ENCODE measurements around the gene BCAS3. TPM values are rescaled to one million over a fixed set of nuclear protein-coding genes. Genes with fewer than 3 reads are reported as not detected.

BCAS3 gene
- polyA plus RNA-seq, 1 donor from 2014 or later: 21.6 TPM

DNA sequence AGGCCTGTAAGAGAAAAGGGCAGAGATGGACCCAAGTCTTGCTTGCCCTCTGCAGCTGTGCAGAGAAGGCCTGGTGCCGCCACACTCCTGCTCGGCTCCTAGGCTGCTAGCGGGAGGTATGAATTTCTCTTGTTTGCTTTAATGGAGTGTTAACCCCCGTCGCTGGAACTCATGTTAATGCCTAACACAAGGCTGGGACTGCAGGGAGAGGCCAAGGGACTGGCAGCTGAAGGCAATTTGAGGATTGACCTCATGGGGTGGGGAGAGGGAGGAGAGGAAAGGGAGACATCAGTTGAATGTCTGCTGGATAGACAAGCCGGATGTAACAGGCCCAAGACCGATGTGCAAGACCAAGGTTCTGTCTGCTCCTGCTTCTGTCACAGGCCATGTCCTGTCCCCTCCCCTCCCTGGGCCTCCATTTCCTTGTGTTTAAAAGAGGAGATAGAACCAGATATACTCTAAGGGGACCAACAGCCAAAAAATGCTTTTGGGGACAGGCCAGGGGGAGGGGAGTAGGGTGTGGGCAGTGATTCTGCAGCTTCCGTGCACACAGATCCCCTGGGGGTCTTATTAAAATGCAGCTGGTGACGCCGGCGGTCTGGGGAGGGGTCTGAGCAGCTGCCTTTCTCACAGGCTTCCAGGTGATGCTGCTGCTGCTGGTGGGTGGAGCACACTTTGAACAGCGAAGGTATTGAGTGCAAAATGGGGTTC lies 675.3 kb downstream of the BCAS3 start:
- H3K4me2 ChIP-seq (ENCODE audit: low read length): no peak overlapping the region

DNA sequence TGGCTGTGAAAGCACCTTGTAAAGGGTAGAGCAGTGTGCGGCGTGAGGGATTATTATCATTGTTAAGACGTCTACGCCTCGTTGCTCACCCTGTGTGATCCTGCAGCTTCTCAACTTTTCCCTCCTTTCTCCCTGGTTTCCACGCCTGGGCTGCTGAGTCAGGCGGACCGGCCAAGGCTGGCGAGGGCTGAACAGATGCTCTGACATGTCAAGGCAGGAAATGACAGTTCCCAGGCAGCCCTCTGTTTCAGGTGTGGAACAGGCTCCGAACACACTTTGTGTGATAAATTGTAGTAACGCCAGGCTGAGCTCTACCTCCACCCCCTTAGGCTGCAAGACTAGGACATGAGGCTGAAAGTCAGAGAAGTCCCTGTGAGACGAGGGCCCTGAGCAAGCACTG lies 676.0 kb downstream of the BCAS3 start:
- Histone ChIP-seq H3K9me2 (ENCODE audit: insufficient read depth, low read length) (no peaks in the 10 kb centered on the region), H3K27me3 (ENCODE audit: insufficient read depth, low read depth, low read length) (no peaks in the 10 kb centered on the region)
- TF ChIP-seq EP300 (conservative IDR thresholded peaks at IDR 0.05; ENCODE audit: poor library complexity, severe bottlenecking) (no peak), EZH2 (IDR thresholded peaks at IDR 0.05; ENCODE audit: borderline replicate concordance, insufficient read depth, low read length, poor library complexity, severe bottlenecking) (no peak), SMC3 (conservative IDR thresholded peaks at IDR 0.05; ENCODE audit: poor library complexity) (no peak), RAD21 (conservative IDR thresholded peaks at IDR 0.05) (no peak), CTCF (IDR thresholded peaks at IDR 0.05; ENCODE audit: poor library complexity, severe bottlenecking) (no peak)

More for the DNA sequence above, 675.3 kb downstream of the BCAS3 start:
- H4K20me1 ChIP-seq (ENCODE audit: insufficient read depth): no peaks in the 10 kb centered on the region
- H3K79me2 ChIP-seq (replicated peaks; ENCODE audit: insufficient read depth, low read length): no peaks in the 10 kb centered on the region
- no peaks in the 10 kb centered on the region for H3K9me3 ChIP-seq (ENCODE audit: low read length)
- no peak overlapping the region for H3K4me3 ChIP-seq (ENCODE audit: low read length)
- H3K9me2 ChIP-seq (ENCODE audit: insufficient read depth, low read length): no peaks in the 10 kb centered on the region
- H2AFZ ChIP-seq (ENCODE audit: low read depth, low read length): no peak overlapping the region
- H3K36me3 ChIP-seq (ENCODE audit: insufficient read depth, low read length): no peaks in the 10 kb centered on the region
- H3F3A ChIP-seq (ENCODE audit: insufficient read depth, low read length, poor library complexity, severe bottlenecking): no peaks in the 10 kb centered on the region
- H3K27ac ChIP-seq (ENCODE audit: low read length): no peak overlapping the region
- no peak overlapping the region for H3K9ac ChIP-seq (ENCODE audit: low read length)
- TF ChIP-seq EZH2 (IDR thresholded peaks at IDR 0.05; ENCODE audit: borderline replicate concordance, insufficient read depth, low read length, poor library complexity, severe bottlenecking) (no peak), SMC3 (conservative IDR thresholded peaks at IDR 0.05; ENCODE audit: poor library complexity) (no peak), EP300 (conservative IDR thresholded peaks at IDR 0.05; ENCODE audit: poor library complexity, severe bottlenecking) (no peak), REST (IDR thresholded peaks at IDR 0.05; ENCODE audit: borderline replicate concordance) (no peak), MXI1 (conservative IDR thresholded peaks at IDR 0.05; ENCODE audit: poor library complexity, severe bottlenecking) (no peak), TAF1 (IDR thresholded peaks at IDR 0.05; ENCODE audit: low read depth) (no peak), CTCF (IDR thresholded peaks at IDR 0.05; ENCODE audit: poor library complexity, severe bottlenecking) (no peak)
- no peaks in the 10 kb centered on the region for H3K27me3 ChIP-seq (ENCODE audit: insufficient read depth, low read depth, low read length)

More for the DNA sequence above, 676.0 kb downstream of the BCAS3 start:
- H3K9me3 ChIP-seq (ENCODE audit: low read length): no peaks in the 10 kb centered on the region
- H3F3A ChIP-seq (ENCODE audit: insufficient read depth, low read length, poor library complexity, severe bottlenecking): no peaks in the 10 kb centered on the region
- H3K9ac ChIP-seq (ENCODE audit: low read length): no peak overlapping the region
- H3K4me2 ChIP-seq (ENCODE audit: low read length): no peak overlapping the region
- H3K4me3 ChIP-seq (ENCODE audit: low read length): no peak overlapping the region
- H3K27ac ChIP-seq (ENCODE audit: low read length): no peak overlapping the region
- H3K79me2 ChIP-seq (replicated peaks; ENCODE audit: insufficient read depth, low read length): no peaks in the 10 kb centered on the region
- no peak overlapping the region for H2AFZ ChIP-seq (ENCODE audit: low read depth, low read length)
- H3K36me3 ChIP-seq (ENCODE audit: insufficient read depth, low read length): no peaks in the 10 kb centered on the region
- no peaks in the 10 kb centered on the region for H4K20me1 ChIP-seq (ENCODE audit: insufficient read depth)
